Erythroblast (primary cell): Measurements from ENCODE around the gene SCARB1.

ENCODE experiments used
- GATA1 ChIP-seq: IDR thresholded peaks from 2 replicates; pipeline ENCODE4 v1.6.1; 2011; ENCODE audit warnings: low read depth, mild to moderate bottlenecking, control low read depth, low read length, moderate library complexity
- POLR2A ChIP-seq: IDR thresholded peaks from 2 replicates; pipeline ENCODE4 v1.6.1; 2011; ENCODE audit warnings: mild to moderate bottlenecking, low read length

- TF ChIP-seq POLR2A (no peak), GATA1 (no peak)
These were observed 129.4 kb downstream of the SCARB1 start for GRCh38 chr12:124734224-124734788.
